K562 (cell line): ENCODE results near the gene ZNF148. TPM values are rescaled to one million over a fixed set of nuclear protein-coding genes. Genes with fewer than 3 reads are reported as not detected.
"Not testable (repeated sequence)": the region's sequence is repeated elsewhere in the genome, so short reads cannot be mapped to it uniquely, and the experiment has no call there.

ENCODE experiments used
- ATAC-seq: fragments of 200-7000 bp; cut with Tn5 transposase; 3 replicates; pipeline ENCODE4 v1.9.1; 2020; ENCODE audit warnings: moderate library complexity
- BruUV-seq: library from RNA; stranded (reverse); fragments of 400-500 nt; replicated peaks from 2 replicates; lab custom pipeline; 2021; lab: Mats Ljungman, UMichigan
- CTCF ChIA-PET: fragments of 300-600 bp; formaldehyde crosslinking; extraction: SDS; loops from one replicate; lab custom pipeline; 2021; ENCODE audit warnings: low intra/inter-chr PET ratio; lab: Yijun Ruan, JAX
- POLR2A ChIA-PET: fragments of 300-600, 350-650 bp; sonication (Branson Sonifier 250); formaldehyde crosslinking; extraction: SDS; loops from one replicate; lab custom pipeline; 2021; ENCODE audit warnings: antibody characterized with exemption, inconsistent platforms; lab: Yijun Ruan, JAX
- DNase-seq, 4 experiments: peaks; one replicate each; pipeline versions ENCODE4 v3.0.0 to v3.0.0-alpha.2; 2011 to 2018; ENCODE audit warnings: low spot score in 3 of 4, mixed read lengths in 3 of 4; ENCODE audit errors: extremely low read depth in 1 of 4
- FAIRE-seq: peaks from 2 replicates; lab custom pipeline; 2011; peaks lifted over from hg19 to GRCh38; lab: Jason Lieb, UNC
- H2AFZ ChIP-seq: 2 replicates; pipeline ENCODE4 v1.6.0; 2011; ENCODE audit warnings: low read depth, low read length, control low read depth, inconsistent platforms
- H3K27ac ChIP-seq: fragments of 200-600 bp; 3 replicates; pipeline ENCODE4 v1.8.0; 2011; ENCODE audit warnings: low read depth, mild to moderate bottlenecking, control low read depth, inconsistent platforms, low read length, moderate library complexity, mixed read lengths; ENCODE audit errors: extremely low read depth
- H3K27me3 ChIP-seq, 2 experiments: fragments of 300-600 bp in 1 of 2; 2 replicates in 1 of 2; 3 replicates in 1 of 2; pipeline versions ENCODE4 v1.6.0 to v1.8.0; 2011; ENCODE audit warnings: inconsistent platforms in 2 of 2, low read length in 2 of 2, mild to moderate bottlenecking in 1 of 2, mixed read lengths in 1 of 2, moderate library complexity in 1 of 2; ENCODE audit not compliant: control insufficient read depth in 2 of 2, insufficient read depth in 2 of 2
- H3K36me3 ChIP-seq: fragments of 300-600 bp; 3 replicates; pipeline ENCODE4 v1.8.0; 2011; ENCODE audit warnings: mild to moderate bottlenecking, low read length, inconsistent platforms; ENCODE audit not compliant: control insufficient read depth, insufficient read depth
- H3K4me1 ChIP-seq, 2 experiments: fragments of 200-600 bp in 1 of 2; replicated peaks in 1 of 2; 2 replicates in 1 of 2; 3 replicates in 1 of 2; pipeline versions ENCODE4 v1.5.1 to v1.8.0; 2011; ENCODE audit warnings: inconsistent platforms in 2 of 2, low read length in 2 of 2, mild to moderate bottlenecking in 1 of 2, mixed read lengths in 1 of 2, moderate library complexity in 1 of 2; ENCODE audit not compliant: control insufficient read depth in 2 of 2, insufficient read depth in 2 of 2
- H3K4me2 ChIP-seq: 2 replicates; pipeline ENCODE4 v1.6.1; 2011; ENCODE audit warnings: low read length, control low read depth, inconsistent platforms, mixed read lengths; ENCODE audit not compliant: insufficient read depth
- H3K4me3 ChIP-seq: fragments of 200-600 bp; sonication (generic), shearing (Covaris generic); 2 replicates; pipeline ENCODE4 v1.5.1; 2016; ENCODE audit warnings: control low read depth, inconsistent platforms
- H3K79me2 ChIP-seq: fragments of 200-600 bp; 3 replicates; pipeline ENCODE4 v1.8.0; 2011; ENCODE audit warnings: low read length, inconsistent platforms; ENCODE audit not compliant: control insufficient read depth, insufficient read depth
- H3K9ac ChIP-seq, 2 experiments: 2 replicates each; pipeline versions ENCODE4 v1.6.0 to v1.6.1; 2011; ENCODE audit warnings: low read depth in 2 of 2, low read length in 2 of 2, control low read depth in 1 of 2, inconsistent platforms in 1 of 2, mild to moderate bottlenecking in 1 of 2, mixed read lengths in 1 of 2; ENCODE audit not compliant: insufficient read depth in 1 of 2
- H3K9me1 ChIP-seq: one replicate; pipeline ENCODE4 v1.6.0; 2011; ENCODE audit warnings: inconsistent platforms, mild to moderate bottlenecking, low read length, moderate library complexity; ENCODE audit not compliant: control insufficient read depth, insufficient read depth
- H3K9me3 ChIP-seq: replicated peaks from 2 replicates; pipeline ENCODE4 v1.5.1; 2011; ENCODE audit warnings: low read depth, low read length, inconsistent platforms; ENCODE audit not compliant: control insufficient read depth, insufficient read depth
- H4K20me1 ChIP-seq: replicated peaks from 2 replicates; pipeline ENCODE4 v1.6.1; 2011; ENCODE audit warnings: low read length, inconsistent platforms, mixed read lengths; ENCODE audit not compliant: control insufficient read depth, insufficient read depth
- BRF1 ChIP-seq: IDR thresholded peaks from 3 replicates; pipeline ENCODE4 v1.6.1; 2011; ENCODE audit warnings: borderline replicate concordance, mild to moderate bottlenecking; ENCODE audit not compliant: insufficient read length; ENCODE audit errors: extremely low read depth
- EGR1 ChIP-seq: fragments of 450-650 bp; conservative IDR thresholded peaks from 2 replicates; pipeline ENCODE4 v1.6.1; 2017; ENCODE audit warnings: mild to moderate bottlenecking
- EWSR1 ChIP-seq: fragments of 450-650 bp; IDR thresholded peaks from 2 replicates; pipeline ENCODE4 v1.6.1; 2018; ENCODE audit warnings: borderline replicate concordance, mild to moderate bottlenecking, low read depth, moderate library complexity; ENCODE audit not compliant: partially characterized antibody
- NEUROD1 ChIP-seq: fragments of 150-350 bp; IDR thresholded peaks from 2 replicates; pipeline ENCODE4 v1.6.1; 2014; ENCODE audit warnings: borderline replicate concordance, low read length, low read depth; ENCODE audit not compliant: partially characterized antibody
- SIN3B ChIP-seq: fragments of 450-650 bp; IDR thresholded peaks from 2 replicates; pipeline ENCODE4 v1.6.1; 2017; ENCODE audit warnings: low read depth, mild to moderate bottlenecking, moderate library complexity
- STAT5B ChIP-seq: fragments of 250-450 bp; sonication (Bioruptor Pico); IDR thresholded peaks from 2 replicates; pipeline ENCODE4 v1.8.0; 2021; ENCODE audit warnings: mild to moderate bottlenecking, inconsistent platforms
- TCF7 ChIP-seq: sonication (generic); IDR thresholded peaks from 2 replicates; pipeline ENCODE4 v1.6.1; 2016; ENCODE audit warnings: antibody characterized with exemption, borderline replicate concordance
- ZNF124 ChIP-seq: sonication (generic); formaldehyde crosslinking; IDR thresholded peaks from 2 replicates; pipeline ENCODE4 v1.8.1; 2022; ENCODE audit warnings: missing genetic modification reagents
- ZNF217 ChIP-seq: sonication (generic); formaldehyde crosslinking; IDR thresholded peaks from 2 replicates; pipeline ENCODE4 v1.8.0; 2022; ENCODE audit warnings: mild to moderate bottlenecking, missing genetic modification reagents
- ZNF263 ChIP-seq: sonication (generic); formaldehyde crosslinking; IDR thresholded peaks from 2 replicates; pipeline ENCODE4 v1.8.0; 2022; ENCODE audit warnings: mild to moderate bottlenecking, missing genetic modification reagents, borderline replicate concordance
- ZNF764 ChIP-seq: fragments of 250-450 bp; sonication (Bioruptor Pico); IDR thresholded peaks from 2 replicates; pipeline ENCODE4 v1.4.0; 2020; ENCODE audit warnings: low read depth, mild to moderate bottlenecking, moderate library complexity
- WGBS: fragments of 100-300 bp; shearing (Covaris generic); methylation state at CpG from one replicate; pipeline ENCODE4 v1.1.6; 2016; ENCODE audit warnings: low coverage, mixed read lengths; ENCODE audit not compliant: insufficient coverage; ENCODE audit errors: missing lambda C conversion rate; 5-methylcytosine and 5-hydroxymethylcytosine counted together
- in situ Hi-C: fragments of 300-500 bp; cut with MboI; formaldehyde crosslinking; loops from 4 replicates; pipeline ENCODE4 v1.15.0; 2018; ENCODE audit warnings: inconsistent platforms, mixed read lengths
- intact Hi-C: fragments of 100-400 bp; cut with micrococcal nuclease; formaldehyde crosslinking; loops from 2 replicates; pipeline ENCODE4 v1.14.2; 2022
- polyA plus RNA-seq, 8 experiments: library from polyadenylated mRNA; depleted of rRNA in 4 of 8; stranded (reverse) in 5 of 8; unstranded in 3 of 8; fragments of >200 nt; fragmentation: Nextera tagmentation in 2 of 8; fragmentation: Illumina TruSeq in 1 of 8; extraction: Ambion mirVana in 2 of 8; extraction: Trizol in 1 of 8; gene quantifications; 2 replicates each; pipeline versions ENCODE4 v1.2.1 to v1.2.3, GENCODE V29; 2011 to 2014; ENCODE audit warnings: inconsistent platforms in 1 of 8, missing spikeins in 1 of 8
- total RNA-seq, 7 experiments: library from RNA; depleted of rRNA in 6 of 7; stranded (reverse); fragments of >200 nt in 6 of 7; fragmentation: Illumina TruSeq in 2 of 7; extraction: Trizol in 2 of 7; gene quantifications; 2 replicates each; pipeline versions ENCODE4 v1.2.1 to v1.2.3, GENCODE V29; 2011 to 2021; ENCODE audit warnings: low replicate concordance in 1 of 7
- TF ChIP-seq, protein P1 (sequence below): fragments of 250-450 bp; sonication (Bioruptor Pico); IDR thresholded peaks from 2 replicates; pipeline ENCODE4 v1.5.0; 2021; ENCODE audit warnings: mild to moderate bottlenecking, moderate library complexity

Gene ZNF148
- total and polyA plus RNA-seq, 9 of the 15 experiments (the other 6 are each of a cell fraction or from before 2014, with no cell fraction given), result 2.7 to 15.1 (median 8.3) TPM

DNA sequence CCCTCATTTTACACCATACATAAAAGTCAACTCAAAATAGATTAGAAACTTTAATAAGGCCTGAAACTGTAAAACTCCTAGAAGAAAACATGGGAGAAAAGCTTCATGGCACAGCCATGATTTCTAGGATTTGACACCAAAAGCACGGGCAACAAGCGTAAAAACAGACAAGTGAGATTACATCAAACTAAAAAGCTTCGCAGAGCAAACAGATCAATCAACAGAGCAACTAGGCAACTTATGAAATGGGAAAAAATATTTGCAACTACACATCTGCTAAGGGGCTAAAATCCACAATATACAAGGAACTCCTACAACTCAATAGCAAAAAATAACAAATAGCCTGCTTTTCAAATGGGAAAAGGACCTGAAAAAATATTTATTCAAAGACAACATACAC is 26.1 kb downstream of the ZNF148 start (continued):
- TF ChIP-seq STAT5B (CRISPR knock-in tag), result no peak
- TF ChIP-seq SIN3B, result no peak
- TF ChIP-seq EWSR1, result no peak
- no peak for TF ChIP-seq TCF7
- TF ChIP-seq, all 486 proteins: peak for 0

DNA sequence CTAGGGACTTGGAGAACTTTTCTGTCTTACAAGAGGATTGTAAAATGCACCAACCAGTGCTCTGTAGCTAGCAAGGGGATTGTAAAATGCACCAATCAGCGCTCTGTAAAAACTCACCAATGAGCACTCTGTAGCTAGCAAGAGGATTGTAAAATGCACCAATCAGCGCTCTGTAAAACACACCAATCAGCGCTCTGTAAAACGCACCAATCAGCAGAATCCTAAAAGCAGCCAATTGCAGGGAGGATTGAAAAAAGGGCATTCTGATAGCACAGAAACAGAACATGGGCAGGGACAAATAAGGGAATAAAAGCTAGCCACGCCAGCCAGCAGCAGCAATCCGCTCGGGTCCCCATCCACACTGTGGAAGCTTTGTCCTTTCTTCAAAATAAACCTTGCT is 31.8 kb downstream of the ZNF148 start:
- H3K27me3 ChIP-seq, BruUV-seq, FAIRE-seq, ATAC-seq, H3K9ac ChIP-seq, H3K4me1 ChIP-seq, H3K4me2 ChIP-seq, H3K9me3 ChIP-seq, H3K9me1 ChIP-seq, H4K20me1 ChIP-seq, in situ Hi-C loops, H3K4me3 ChIP-seq, H2AFZ ChIP-seq, H3K36me3 ChIP-seq, intact Hi-C loops, CTCF ChIA-PET, DNase-seq, POLR2A ChIA-PET, H3K27ac ChIP-seq: not testable (repeated sequence)
- peaks cover 90% of the 10 kb centered on the region for H3K79me2 ChIP-seq
- WGBS, result 100% methylated on average over 1 of the region's 7 CpGs

DNA sequence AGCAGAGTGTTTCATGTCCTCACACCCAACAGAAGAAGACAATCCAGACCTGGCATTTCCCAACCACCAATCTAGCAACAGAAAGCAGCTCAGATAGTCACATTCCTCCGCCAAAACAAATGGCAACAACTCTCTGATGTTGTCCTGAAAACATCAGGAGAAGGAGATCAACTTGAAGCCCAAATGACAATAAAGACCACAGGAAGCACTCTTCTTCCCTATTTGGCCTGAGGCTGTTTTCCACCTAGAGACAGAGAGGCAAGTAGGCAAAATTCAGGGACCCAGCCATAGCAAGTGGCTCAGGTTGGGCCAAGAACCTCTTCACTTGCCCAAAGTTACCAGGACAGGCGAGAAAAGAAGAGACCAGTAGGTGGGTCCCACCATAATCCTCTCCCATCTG is 35.0 kb downstream of the ZNF148 start:
- ChIA-PET CTCF (no interaction called here), POLR2A (no interaction called here)
- Histone ChIP-seq H3K36me3 (no peaks in the 10 kb centered on the region), H3K4me1 (peaks cover 0 to 2% of the 10 kb centered on the region in 2 experiments; a peak in 2 of 5 replicates), H3K9ac (no peak overlapping the region), H3K4me2 (no peak overlapping the region), H3K9me3 (no peaks in the 10 kb centered on the region; the same call in 1 of the 2 replicates), H2AFZ (no peak overlapping the region), H3K79me2 (peaks cover 84% of the 10 kb centered on the region), H4K20me1 (no peaks in the 10 kb centered on the region), H3K27me3 (no peaks in the 10 kb centered on the region), H3K27ac (no peak overlapping the region), H3K4me3 (no peak overlapping the region), H3K9me1 (no peaks in the 10 kb centered on the region)
- in situ Hi-C loops (no loop called here), intact Hi-C loops (no loop called here)
- no TSS peak for BruUV-seq
- DNase-seq (no peak), ATAC-seq (no peak), FAIRE-seq (no peak)
- 86% methylated on average over 1 of the region's 2 CpGs for WGBS
- TF ChIP-seq NEUROD1, result no peak
- no peak for TF ChIP-seq EGR1
- no peak for TF ChIP-seq ZNF217 (CRISPR knock-in tag)
- TF ChIP-seq BRF1, result no peak
- no peak for TF ChIP-seq ZNF124 (CRISPR knock-in tag)
- no peak for TF ChIP-seq ZNF263
- TF ChIP-seq ZNF764, result no peak
- TF ChIP-seq, protein P1, sequence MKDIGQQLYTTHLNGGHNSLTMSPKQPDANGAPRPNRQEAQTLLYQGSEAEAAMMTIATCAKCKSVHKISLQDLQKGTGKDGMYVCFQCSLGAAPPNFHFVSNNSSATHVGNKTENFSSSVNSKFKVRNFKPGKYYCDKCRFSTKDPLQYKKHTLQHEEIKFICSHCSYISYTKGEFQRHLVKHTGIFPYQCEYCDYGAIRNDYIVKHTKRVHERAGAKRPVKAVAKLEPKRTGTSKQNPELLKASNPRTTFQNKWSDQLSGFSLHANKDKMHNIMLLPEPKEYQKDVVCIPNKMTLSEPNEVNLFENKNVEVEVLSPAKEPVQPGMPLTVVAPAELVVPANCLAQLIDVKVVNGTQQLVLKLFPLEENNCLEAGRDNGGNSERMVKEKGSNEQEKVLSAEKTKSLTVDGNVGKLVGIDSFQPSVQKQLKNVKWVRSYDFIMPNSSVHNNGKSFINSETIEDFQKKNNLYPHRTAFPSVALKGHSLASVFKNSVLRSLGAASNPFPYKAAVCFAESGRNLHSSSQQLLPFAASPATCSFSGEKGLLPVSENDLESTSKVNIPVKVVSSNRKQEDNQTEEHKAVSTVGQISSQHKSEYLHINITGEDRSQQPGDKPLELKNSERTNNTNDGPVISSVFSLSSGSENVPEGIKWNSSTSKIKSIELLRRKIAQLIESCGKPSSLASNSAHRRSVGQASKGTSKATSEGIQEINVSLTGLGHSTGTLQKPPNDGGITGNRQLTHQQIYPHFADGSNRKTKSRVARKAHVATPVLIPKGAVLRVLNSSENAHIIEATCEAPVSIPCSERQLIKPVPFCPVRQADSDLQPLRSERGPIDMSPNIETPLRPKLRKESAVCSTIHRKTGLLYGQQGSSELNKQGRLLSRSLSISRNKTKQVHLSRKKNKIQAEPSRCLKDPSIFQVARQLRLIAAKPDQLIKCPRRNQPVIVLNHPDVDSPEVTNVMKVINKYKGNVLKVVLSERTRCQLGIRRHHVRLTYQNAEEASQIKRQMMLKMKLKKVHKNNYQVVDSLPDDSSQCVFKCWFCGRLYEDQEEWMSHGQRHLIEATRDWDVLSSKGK (CRISPR knock-in tag), result no peak
